ENCODE results near the gene PKNOX1. TPM values are rescaled to one million over a fixed set of nuclear protein-coding genes. Genes with fewer than 3 reads are reported as not detected.
"Not testable (repeated sequence)": the region's sequence is repeated elsewhere in the genome, so short reads cannot be mapped to it uniquely, and the experiment has no call there.

Gene PKNOX1
- polyA plus RNA-seq, 10 donors: 14.3 to 19.9 (median 17.0) TPM

DNA sequence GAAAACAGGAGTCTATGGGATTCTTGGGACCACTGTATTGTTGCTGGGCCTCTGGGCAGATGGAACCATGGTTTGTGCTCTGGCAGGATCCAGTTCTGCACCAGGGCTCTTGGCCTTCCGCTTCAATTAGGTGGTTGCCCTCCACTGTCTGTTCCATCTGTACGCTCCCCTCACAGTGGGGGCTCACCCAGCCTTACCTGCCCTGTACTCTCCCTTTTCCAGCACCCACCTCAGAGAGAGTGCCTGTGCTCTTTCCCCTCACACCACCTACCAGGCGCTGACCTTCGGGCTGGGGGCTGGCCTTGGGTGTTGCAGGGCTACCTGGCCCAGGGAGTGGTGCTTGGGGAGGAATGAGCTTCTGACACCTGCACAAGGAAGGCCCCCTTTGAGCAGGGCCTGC, 7.5 kb downstream of the PKNOX1 start:
- no peak for DNase-seq

DNA sequence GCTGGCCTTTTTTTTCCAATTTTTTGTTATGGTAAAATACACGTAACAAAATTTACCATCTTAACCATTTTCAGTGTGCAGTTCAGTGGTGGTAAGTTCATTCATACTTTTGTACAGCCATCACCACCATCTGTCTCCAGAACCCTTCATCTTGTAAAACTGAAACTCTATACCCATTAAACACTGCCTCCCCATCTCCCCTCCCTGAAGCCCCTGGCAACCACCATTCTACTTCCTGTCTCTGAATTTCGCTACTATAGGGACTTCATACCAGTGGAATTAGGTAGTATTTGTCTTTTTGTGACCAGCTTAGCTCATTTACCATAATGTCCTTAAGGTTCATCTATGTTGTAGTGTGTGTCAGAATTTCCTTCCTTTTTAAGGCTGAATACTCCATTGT, 8.7 kb downstream of the PKNOX1 start:
- no peak for DNase-seq

DNA sequence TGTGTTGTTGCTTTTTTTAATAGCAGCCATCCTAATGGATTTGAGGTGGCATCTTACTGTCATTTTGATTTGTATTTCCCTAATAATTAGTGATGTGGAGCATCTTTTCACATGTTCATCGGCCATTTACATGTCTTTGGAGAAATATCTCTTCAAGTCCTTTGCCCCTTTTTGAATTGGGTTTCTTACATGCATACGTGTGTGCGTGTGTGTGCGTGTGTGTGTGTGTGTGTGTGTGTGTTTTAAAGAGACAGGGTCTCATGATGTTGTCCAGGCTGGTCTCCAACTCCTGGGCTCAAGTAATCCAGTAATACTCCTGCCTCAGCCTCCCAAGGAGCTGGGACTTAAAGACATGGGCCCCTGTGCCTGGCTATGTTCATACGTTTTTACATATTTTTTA, 9.5 kb downstream of the PKNOX1 start:
- DNase-seq: no peak

DNA sequence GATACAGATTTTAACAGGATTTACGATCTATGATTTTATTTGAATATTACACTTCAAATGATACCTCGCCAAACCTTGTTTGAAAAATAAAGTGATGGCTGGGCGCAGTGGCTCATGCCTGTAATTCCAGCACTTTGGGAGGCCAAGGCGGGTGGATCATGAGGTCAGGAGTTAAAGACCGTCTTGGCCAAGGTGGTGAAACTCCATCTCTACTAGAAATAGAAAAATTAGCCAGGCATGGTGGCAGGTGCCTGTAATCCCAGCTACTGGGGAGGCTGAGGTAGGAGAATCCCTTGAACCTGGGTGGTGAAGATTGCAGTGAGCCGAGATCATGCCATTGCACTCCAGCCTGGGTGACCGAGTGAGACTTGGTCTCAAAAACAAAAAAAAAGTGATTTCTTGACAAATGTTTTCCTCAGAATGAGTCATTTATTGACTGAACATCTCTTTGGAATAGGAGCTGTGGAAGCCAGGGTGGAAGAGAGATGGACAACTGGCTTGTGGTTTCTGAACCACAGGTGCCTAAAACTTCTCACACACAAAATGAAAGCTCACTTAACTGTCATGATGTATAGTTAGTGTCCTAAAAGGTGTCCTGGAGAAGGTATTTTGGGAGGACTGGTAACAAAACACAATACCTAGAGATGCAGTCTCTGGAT, 11.9 kb downstream of the PKNOX1 start:
- no peak for DNase-seq

DNA sequence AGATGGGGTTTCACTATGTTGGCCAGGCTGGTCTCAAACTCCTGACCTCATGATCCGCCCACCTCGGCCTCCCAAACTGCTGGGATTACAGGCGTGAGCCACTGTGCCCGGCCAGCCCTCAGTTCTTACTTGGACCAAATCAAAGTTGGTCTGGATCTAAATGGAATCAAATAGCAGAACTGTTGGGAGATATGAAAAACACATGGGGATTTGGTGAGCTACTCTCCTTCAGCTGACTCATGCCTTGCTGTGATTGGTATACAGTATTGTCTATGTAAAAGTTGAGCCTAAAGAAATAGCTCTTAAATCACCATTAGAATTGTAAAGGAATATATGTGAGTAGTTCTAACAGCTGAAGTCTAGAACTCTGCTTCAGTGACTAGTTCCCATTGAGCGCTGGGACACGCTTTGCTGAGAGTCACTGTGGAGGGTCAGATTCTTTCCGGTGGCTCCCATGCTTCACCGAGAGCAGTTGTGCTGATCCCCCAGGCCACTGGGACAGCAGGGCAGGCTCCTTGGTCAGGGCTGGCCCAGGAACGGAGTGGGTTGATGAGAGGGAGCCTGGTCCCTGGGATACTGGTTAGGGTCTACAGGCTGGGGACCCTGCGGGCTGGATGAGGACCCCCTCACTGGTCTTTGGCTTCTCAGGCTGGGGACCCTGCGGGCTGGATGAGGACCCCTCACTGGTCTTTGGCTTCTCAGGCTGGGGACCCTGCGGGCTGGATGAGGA, 14.0 kb downstream of the PKNOX1 start:
- DNase-seq: no peak

DNA sequence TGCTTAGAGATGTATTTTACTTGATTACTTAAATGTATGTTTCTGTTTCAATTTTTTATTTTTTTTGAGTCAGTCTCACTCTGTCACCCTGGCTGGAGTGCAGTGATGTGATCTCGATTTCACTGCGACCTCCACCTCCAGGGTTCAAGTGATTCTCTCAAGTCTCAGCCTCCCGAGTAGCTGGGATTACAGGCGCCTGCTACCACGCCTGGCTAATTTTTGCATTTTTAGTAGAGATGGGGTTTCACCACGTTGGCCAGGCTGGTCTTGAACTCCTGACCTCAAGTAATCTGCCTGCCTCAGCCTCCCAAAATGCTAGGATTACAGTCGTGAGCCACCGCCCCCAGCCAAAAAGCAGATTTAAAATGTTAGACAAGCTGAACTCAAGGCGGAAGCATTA, 15.0 kb downstream of the PKNOX1 start:
- DNase-seq: not testable (repeated sequence)

DNA sequence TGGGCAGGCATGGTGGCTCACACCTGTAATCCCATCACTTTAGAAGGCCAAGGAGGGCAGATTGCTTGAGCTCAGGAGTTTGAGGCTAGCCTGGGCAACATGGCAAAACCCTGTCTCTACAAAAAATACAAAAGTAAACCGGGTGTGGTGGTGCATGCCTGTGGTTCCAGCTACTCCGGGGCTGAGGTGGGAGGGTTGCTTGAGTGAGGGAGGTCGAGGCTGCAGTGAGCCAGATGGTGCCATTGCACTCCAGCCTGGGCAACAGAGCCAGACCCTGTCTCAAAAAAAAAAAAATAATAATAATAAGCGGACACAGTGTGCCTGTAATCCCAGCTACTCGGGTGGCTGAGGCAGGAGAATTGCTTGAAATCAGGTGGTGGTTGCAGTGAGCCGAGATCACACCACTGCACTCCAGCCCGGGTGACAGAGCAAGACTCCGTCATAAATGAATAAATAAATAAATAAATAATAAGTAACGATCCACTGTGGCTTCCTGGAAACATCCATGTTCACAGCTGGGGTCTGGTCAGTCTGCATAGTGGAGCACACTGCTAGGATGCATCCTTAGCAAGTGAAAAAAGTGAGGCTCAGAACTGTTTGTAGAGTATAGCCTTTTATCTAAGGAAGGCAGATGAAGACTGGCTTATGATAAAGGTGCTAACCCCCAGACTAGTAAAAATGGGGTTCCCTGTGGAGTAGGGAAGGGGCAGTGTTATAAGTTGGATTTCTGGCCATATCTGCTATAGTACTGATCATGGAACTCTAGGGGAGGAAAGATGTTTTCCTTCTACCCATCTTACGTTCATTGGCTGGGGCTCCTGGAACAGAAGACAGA, 15.7 kb downstream of the PKNOX1 start:
- DNase-seq: no peak

DNA sequence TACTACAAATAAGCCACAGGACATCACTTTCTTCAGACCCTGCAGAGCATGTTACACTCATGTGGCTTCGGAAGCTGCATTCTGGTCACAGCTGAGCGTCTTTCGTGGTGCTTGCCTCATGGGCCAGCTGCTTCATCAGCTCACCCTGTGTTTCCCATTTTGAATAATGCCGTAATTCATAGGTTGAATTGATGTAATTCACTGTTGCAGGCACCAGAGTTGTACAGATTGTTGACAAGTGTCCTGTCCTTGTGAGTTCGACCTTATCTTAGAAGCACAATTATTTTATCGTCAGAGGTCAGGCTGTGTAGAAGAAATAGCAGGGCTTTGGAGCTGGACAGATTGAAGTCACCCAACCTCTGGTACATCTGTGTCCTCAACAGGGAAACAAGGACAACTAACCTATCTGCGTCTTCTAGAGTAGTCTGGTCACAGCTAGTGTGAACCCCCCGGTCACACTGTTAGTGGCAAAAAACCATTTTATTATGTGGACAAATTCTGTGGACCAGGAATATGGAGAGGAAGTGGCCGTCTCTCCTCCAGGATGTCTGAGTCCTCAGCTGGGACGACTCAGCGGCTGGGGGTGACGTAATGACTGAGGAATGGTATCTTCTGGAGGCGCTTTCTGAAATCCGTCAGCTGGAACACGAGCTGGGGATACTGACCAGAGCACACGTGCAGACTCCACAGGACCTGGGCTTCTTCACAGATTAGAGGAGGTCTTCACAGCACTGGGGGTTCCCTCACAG, 17.8 kb downstream of the PKNOX1 start:
- peak; percentile 75 to 80 (median 80) for DNase-seq

DNA sequence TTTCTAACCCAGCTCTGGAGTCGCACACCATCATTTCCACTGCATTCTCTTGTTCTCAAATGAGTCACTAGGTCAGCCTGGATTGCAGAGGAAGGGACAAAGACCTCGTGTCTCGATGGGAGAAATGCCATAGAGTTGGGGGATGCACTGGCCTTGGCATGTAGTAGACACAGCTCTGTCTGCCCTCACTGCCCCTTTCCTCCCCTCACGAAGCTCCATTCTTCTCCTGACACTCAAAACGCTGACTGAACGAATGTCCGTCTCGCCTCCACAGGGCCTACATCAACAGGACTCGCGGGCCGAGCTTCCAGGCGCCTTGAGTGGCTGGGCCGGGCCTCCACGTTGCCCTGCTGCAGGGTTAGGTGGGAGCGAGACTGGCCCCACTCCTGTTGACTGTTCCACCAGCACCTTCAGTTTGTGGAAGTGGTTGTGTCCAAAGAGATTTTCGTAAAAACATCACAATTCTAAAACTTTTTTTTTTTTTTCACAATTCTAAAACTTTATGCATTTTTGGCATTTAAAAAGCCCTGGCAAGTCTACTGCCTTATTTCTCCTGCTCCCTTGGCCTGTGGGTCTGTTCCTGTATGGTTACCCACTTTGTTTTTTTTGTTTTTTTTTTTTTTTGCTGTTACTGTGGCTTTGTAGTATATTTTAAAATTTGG, 18.8 kb downstream of the PKNOX1 start:
- DNase-seq: peak in 1 of 3 donors; percentile 19

DNA sequence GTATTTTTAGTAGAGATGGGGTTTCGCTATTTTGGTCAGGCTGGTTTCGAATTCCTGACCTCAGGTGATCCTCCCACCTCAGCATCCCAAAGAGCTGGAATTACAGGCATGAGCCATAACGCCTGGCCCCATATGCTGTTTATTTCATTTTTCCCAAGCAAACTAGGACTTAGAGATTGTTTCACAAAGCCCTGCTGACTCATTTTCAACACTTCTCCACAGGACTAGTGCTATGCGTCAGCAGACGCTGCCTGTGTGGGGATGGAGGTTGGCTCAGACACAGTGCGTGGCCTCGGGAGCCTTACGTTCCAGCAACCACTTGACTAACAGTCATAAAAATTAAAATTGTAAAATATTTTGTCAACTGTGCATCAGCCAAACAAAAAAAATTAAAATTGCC, 22.7 kb downstream of the PKNOX1 start:
- DNase-seq: peak in 1 of 3 donors; percentile 79

DNA sequence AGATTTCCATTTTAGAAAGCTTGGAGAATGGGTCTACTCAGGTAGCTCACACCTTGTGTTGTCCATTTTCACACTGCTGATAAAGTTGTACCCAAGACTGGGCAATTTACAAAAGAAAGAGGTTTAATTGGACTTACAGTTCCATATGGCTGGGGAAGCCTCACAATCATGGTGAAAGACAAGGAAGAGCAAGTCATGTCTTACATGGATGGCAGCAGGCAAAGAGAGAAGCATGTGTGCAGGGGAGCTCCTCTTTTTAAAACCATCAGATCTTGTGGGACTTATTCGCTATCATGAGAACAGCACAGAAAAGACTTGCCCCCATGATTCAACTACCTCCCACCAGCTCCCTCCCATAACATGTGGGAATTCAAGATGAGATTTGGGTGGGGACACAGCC, 23.6 kb downstream of the PKNOX1 start:
- DNase-seq: not testable (repeated sequence)

DNA sequence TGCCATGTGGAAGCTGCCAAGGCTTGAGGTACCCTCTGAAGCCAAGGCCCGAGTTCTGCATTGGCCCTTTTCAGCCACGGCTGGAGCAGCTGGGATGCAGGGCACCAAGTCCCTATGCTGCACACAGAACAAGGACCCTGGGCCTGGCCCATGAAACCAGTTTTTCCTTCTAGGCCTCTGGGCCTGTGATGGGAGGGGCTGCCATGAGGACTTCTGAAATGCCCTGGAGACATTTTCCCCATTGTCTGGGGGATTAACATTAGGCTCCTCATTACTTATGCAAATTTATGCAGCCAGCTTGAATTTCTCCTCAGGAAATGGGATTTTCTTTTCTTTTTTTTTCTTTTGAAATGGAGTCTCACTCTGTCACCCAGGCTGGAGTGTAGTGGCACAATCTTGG, 24.8 kb downstream of the PKNOX1 start:
- not testable (repeated sequence) for DNase-seq

DNA sequence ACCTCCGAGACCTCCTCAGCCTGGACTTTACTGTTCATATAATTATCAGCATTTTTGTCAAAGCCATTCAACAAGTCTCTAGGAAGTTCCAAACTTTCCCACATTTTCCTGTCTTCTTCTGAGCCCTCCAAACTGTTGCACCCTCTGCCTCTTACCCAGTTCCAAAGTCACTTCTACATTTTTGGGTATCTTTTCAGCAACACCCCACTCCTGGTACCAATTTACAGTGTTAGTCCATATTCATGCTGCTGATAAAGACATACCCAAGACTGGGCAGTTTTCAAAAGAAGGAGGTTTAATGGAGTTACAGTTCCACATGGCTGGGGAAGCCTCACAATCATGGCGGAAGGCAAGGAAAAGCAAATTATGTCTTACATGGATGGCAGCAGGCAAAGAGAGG, 25.7 kb downstream of the PKNOX1 start:
- DNase-seq: not testable (repeated sequence)

DNA sequence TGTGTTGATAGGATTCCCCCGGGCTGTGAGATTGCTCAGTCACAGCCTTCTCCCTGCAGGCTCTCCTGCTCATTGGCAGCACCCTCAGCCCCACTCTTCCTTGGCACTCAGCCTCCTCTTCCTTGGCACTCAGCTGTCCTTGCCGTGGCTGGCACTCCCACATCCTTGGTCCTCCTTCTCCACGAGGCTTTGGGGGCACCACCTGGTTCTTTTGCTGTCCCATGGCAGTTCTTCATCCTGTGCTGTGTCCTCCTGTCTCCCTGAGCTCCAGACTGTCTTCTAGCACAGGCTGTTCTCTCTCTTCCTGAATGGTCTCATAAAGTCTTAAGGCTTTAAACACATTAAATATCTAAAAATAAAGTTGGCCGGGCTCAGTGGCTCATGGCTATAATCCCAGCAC, 27.0 kb downstream of the PKNOX1 start:
- DNase-seq: no peak

DNA sequence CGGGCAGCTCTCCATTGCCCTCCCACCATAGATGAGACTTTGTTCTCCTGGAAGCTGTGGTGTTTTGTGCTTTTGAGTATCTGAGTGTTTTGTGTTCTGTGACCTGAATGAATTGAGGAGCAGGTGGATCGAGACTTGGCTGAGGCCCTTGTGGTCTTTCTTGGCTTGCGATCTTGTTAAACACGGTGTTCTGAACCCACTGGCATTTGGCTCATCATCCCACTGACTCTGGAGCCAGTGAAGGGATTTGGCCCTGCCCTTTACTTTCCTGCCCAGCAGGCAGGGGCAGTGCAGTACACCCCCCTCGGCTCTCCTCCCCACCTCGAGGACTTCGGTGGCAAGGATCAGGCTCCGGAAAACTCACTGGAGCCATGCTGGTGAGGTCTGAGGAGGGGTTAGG, 30.6 kb downstream of the PKNOX1 start:
- DNase-seq: no peak

DNA sequence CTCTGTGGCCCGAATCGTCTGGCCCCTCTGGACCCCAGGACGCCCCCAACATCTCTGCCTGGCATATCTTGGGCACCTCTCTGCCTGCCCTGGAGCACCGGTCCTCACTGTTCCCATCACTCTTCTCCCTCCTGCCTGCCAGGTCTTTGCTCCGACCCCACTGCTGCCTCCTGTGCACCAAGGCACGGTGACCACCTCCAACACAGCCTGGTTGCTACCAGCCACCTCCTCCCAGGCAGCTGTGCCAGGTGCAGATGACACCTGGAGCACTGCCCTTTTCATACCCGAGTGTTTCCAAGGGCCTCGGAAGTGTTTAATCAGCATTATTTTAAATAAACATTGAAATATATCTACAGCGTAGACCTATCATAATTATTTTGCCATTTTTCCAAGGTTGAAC, 31.3 kb downstream of the PKNOX1 start:
- no peak for DNase-seq

DNA sequence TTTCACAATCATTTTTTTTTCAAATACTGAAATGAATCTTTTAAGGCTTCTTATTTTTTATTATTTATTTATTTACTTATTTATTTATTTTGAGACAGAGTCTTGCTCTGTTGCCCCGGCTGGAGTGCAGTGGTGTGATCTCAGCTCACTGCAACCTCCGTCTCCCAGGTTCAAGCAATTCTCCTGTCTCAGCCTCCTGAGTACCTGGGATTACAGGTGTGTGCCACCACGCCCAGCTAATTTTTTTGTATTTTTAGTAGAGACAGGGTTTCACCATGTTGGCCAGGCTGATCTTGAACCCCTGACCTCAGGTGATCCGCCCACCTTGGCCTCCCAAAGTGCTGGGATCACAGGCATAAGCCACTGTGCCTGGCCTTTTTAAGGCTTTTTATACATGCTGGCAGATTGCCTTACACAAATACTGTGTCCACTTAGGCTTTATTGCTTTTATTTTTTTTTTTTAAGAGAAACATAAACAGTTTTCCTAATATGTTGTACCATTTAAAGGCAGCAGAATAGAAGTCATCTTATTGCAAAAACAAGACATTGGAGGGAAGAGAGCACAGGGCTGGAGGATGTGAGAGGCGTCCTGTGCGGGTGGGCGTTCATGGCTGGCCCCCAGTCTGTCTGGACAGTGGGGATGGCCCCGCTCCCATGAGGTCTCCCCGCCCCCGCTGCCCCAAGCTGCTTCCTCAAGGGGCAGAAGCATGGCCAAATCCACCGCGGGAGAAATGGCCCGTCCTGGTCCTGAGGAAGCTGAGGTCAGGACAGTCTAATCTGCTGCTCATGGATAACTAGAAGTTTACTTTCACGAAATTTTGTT, 31.9 kb downstream of the PKNOX1 start:
- DNase-seq: not testable (repeated sequence)

DNA sequence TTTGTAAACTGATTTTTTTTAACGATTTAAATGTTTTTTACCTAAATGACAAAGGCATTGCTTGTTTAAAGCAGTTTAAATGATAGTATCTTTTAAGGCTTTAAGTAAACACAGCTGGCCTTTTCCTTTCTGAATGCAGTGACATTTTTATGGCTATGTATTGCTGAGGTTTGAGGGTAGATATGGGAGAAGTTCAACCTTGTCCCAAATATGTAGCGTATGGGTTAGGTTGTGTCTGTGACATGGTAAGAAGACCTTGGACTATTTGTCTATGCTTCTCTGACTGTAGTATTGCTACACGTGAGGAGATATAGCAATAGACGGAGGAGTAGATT, 32.5 kb downstream of the PKNOX1 start:
- no peak for DNase-seq

DNA sequence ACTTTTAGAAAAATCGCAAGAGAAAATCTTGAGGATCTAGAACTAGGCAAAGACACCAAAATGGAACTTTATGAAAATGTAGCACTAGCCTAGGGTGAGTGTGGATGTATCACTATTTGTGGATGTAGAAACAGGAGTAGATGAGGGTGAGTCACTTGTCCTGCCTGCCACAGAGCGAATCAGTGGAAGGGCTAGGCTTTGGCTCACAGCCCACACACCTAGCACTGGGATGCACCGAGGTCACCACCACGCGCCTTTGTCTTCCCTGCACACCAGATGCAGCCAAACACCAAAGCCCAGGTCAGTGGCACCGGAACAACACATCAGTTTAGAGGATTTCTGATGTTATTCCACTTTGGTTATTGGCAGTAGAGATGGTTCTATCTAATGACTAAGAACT, 38.2 kb downstream of the PKNOX1 start:
- no peak for DNase-seq

DNA sequence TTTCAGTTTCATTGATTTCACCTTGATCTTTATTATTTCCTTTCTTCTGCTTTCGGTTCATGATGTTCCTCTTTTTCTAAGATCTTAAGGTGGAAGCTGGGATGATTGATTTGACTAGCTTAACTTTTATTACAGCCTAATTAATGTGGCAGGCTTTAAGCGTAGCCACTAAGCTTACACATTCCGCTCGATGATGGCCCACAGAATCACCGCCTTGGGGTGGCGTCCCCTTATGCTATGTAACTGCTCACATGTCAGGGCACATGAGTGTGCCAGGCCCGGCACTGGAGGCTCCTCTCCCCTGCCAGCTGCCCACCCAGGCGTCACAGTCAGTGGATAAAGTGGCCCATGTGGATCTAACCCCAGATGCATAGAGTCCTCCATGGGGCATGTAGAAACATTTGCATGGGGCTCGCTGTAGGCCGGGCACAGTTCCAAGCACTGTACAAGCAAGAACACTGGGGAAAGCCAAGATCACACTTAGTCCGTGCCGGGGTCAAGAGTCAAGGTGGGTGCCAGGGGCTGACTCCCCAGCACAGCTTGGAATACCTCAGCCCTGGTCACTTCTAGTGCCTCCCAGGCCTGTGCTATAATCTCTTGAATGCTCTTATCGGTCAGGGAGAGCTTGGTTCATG, 41.7 kb downstream of the PKNOX1 start:
- DNase-seq: no peak
